ENCODE results near the gene PLET1. TPM values are rescaled to one million over a fixed set of nuclear protein-coding genes. Genes with fewer than 3 reads are reported as not detected.

The PLET1 gene
- total and polyA plus RNA-seq, 10 donors: not detected

DNA sequence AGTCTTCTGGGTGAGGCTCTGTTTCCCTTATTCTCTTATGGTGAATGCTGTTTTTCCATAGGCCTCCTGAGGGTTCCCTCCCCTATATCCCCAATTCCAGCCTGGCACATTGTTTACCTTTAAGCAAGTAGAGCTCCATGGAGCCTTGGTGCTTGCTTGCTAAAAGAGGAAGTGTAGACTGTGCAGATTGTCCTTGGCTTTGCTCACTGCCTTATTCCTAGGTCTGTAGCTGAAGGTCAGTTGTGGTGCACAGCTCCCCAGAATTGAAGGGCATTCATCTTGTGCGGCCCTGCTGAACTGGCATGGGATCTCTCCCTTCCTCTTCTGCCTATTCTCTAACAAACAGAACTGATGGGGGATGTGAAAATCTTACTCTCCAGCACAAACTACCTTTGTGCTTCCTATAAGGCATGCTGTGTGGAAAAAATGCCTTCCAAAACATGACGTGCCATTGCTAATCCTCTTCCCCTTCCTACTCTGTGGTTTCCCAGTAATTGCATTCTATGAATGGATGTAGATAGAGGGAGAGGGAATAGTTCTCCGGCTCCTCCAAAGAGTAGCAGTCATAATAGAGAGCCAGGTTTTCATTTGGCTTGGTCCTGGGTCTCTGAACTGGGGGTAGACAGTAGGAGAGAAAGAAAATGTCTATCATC, 34.2 kb upstream of the PLET1 start:
- intact Hi-C loops (cut with DNase I; ENCODE audit: low total_unique reads): no loop called here
- 56 to 75% (median 64%) methylated on average over 3 of the region's 3 CpGs for WGBS, 5 donors
- no peak overlapping the region for H3K27ac ChIP-seq
- TF ChIP-seq POLR2AphosphoS5 (IDR thresholded peaks at IDR 0.05): no peak
- TF ChIP-seq, protein P1, sequence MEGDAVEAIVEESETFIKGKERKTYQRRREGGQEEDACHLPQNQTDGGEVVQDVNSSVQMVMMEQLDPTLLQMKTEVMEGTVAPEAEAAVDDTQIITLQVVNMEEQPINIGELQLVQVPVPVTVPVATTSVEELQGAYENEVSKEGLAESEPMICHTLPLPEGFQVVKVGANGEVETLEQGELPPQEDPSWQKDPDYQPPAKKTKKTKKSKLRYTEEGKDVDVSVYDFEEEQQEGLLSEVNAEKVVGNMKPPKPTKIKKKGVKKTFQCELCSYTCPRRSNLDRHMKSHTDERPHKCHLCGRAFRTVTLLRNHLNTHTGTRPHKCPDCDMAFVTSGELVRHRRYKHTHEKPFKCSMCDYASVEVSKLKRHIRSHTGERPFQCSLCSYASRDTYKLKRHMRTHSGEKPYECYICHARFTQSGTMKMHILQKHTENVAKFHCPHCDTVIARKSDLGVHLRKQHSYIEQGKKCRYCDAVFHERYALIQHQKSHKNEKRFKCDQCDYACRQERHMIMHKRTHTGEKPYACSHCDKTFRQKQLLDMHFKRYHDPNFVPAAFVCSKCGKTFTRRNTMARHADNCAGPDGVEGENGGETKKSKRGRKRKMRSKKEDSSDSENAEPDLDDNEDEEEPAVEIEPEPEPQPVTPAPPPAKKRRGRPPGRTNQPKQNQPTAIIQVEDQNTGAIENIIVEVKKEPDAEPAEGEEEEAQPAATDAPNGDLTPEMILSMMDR (IDR thresholded peaks at IDR 0.05 in 8 of 11, conservative IDR thresholded peaks at IDR 0.05 in 3 of 11): no peak
- TF ChIP-seq POLR2A (IDR thresholded peaks at IDR 0.05): no peak
- no peaks in the 10 kb centered on the region for H3K27me3 ChIP-seq (replicated peaks in 1 of 7)
- no peak overlapping the region for H3K4me3 ChIP-seq
- H3K36me3 ChIP-seq: peaks cover 0 to 5% (median 0%) of the 10 kb centered on the region in 6 donors
- peaks cover 0 to 38% (median 7%) of the 10 kb centered on the region in 6 donors for H3K4me1 ChIP-seq
- no peak for DNase-seq
- no peaks in the 10 kb centered on the region for H3K9me3 ChIP-seq

DNA sequence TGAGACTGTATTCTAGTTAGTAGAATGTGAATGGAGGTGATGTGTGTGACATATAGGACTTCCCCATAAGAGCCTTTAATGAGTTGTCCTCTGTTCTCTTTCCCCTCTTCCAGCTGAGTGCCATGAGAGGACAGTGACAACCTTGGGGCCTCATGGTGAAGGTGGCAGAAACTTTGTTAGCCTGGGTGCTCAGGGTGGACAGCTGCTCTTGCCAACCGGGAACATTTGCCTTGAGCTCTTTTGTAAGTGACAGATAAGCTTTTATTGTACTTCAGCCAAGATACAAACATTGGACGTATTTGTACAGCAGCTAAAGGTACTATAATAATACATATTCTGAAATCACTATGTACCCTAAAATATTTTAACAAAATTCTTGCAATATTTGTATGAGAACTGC, 33.0 kb upstream of the PLET1 start:
- H3K36me3 ChIP-seq: peaks cover 0 to 5% (median 0%) of the 10 kb centered on the region in 6 donors
- intact Hi-C loops (cut with DNase I; ENCODE audit: low total_unique reads): no loop called here
- 49 to 87% (median 72%) methylated on average over 2 of the region's 2 CpGs for WGBS, 5 donors

DNA sequence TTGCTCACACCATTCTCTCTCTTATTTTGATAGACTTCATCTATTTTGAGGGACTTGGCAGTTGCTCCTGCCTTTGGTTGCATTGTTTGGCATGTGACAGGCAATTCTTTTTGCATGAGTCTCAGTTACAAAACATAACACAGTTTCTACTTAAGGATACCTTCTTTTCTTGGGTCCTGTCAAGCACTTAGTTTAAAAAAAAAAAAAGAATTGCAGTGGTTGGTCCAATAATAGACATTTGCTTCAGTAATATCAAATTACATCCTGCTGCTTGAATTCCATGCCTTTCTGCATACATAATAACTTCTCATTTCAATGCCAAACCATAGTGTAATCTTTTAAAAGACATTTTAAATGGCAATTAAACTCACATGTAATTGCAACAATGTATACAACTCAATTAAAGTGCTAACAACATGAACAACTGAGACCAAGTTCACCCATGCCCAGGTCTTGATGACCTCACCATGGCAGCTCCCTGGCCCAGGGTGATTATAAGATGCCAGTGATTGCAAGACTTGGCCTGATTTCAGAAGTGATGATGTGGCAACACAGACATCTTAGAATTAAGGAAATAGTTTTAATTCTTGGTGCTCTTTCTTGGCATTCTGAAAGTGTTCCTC, 32.2 kb upstream of the PLET1 start:
- H3K9me3 ChIP-seq: no peaks in the 10 kb centered on the region
- peaks cover 0 to 5% (median 0%) of the 10 kb centered on the region in 6 donors for H3K36me3 ChIP-seq
- H3K27ac ChIP-seq: peak overlapping the region in 1 of 8 donors; percentile 37
- no peak for DNase-seq
- intact Hi-C loops (cut with DNase I; ENCODE audit: low total_unique reads): no loop called here
- H3K27me3 ChIP-seq (replicated peaks in 1 of 7): no peaks in the 10 kb centered on the region
- H3K4me1 ChIP-seq: peaks cover 0 to 42% (median 12%) of the 10 kb centered on the region in 6 donors
- peak in 1 of 3 donors; percentile 19 for TF ChIP-seq POLR2AphosphoS5 (IDR thresholded peaks at IDR 0.05)
- no peak for TF ChIP-seq POLR2A (IDR thresholded peaks at IDR 0.05)
- no peak overlapping the region for H3K4me3 ChIP-seq

More for the DNA sequence above, 33.0 kb upstream of the PLET1 start:
- Histone ChIP-seq H3K4me1 (peaks cover 0 to 44% (median 12%) of the 10 kb centered on the region in 6 donors), H3K27ac (peak overlapping the region in 1 of 8 donors; percentile 37), H3K9me3 (no peaks in the 10 kb centered on the region), H3K27me3 (replicated peaks in 1 of 7) (no peaks in the 10 kb centered on the region), H3K4me3 (no peak overlapping the region)
- DNase-seq: no peak
- no peak for TF ChIP-seq POLR2A (IDR thresholded peaks at IDR 0.05)
- TF ChIP-seq, protein P1 (IDR thresholded peaks at IDR 0.05 in 8 of 11, conservative IDR thresholded peaks at IDR 0.05 in 3 of 11): no peak
- no peak for TF ChIP-seq POLR2AphosphoS5 (IDR thresholded peaks at IDR 0.05)

DNA sequence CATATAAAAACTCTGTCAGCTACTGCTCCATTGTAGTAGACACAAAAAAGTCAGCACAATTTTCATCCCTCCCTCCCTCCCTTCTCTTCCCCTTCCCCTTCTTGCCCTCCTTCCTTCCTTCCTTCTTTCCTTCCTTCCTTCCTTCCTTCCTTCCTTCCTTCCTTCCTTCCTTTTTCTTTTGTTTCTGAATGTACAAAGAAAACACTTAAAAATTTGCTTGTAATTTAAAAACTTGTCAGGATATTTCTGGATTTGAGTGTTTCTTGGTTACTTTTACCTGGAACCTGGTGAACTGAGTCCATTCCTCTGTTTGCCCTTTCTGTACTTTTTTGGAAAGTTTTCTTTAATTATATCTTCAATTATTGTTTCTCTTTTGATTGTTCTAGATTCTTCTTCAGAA, 31.5 kb upstream of the PLET1 start:
- no peak for DNase-seq
- H3K27me3 ChIP-seq (replicated peaks in 1 of 7): no peaks in the 10 kb centered on the region
- intact Hi-C loops (cut with DNase I; ENCODE audit: low total_unique reads): no loop called here
- H3K4me3 ChIP-seq: no peak overlapping the region
- H3K4me1 ChIP-seq: peaks cover 0 to 35% (median 12%) of the 10 kb centered on the region in 6 donors
- H3K36me3 ChIP-seq: peaks cover 0 to 2% (median 0%) of the 10 kb centered on the region in 6 donors
- H3K9me3 ChIP-seq: no peaks in the 10 kb centered on the region
- H3K27ac ChIP-seq: peak overlapping the region in 1 of 8 donors; percentile 20
- no peak for TF ChIP-seq POLR2A (IDR thresholded peaks at IDR 0.05)
- TF ChIP-seq, protein P1 (IDR thresholded peaks at IDR 0.05 in 8 of 11, conservative IDR thresholded peaks at IDR 0.05 in 3 of 11): no peak
- TF ChIP-seq POLR2AphosphoS5 (IDR thresholded peaks at IDR 0.05): no peak
